IPS-NIHi7 (cell line): Measurements from ENCODE around the gene ENAH.
"Not testable (repeated sequence)": the region's sequence is repeated elsewhere in the genome, so short reads cannot be mapped to it uniquely, and the experiment has no call there.

Experiments
- DNase-seq: peaks from one replicate; pipeline ENCODE4 v3.0.0; 2012; ENCODE audit warnings: mixed read lengths; ENCODE audit errors: extremely low spot score

Gene ENAH

GRCh38 chr1:225674381-225674780, 21.5 kb upstream of the ENAH start:
- no peak for DNase-seq

- DNase-seq = no peak
Observed at GRCh38 chr1:225670806-225671733, 18.1 kb upstream of the ENAH start.

DNA sequence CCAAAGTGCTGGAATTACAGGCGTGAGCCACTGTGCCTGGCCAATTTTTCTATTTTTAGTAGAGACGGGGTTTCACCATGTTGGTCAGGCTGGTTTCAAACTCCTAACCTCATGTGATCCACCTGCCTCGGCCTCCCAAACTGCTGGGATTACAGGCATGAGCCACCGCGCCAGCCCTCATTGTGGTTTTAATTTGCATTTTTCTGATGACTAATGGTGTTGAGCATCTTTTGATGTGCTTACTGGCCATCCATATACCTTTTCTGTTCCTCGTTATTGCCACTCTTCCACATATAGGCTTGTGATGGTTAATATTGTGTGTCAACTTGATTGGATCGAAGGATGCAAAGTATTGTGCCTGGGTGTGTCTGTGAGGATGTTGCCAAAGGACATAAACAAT, 17.4 kb upstream of the ENAH start:
- no peak for DNase-seq

GRCh38 chr1:225668222-225668621, 15.3 kb upstream of the ENAH start:
- no peak for DNase-seq

- no peak for DNase-seq
Observed at GRCh38 chr1:225667362-225667761, 14.4 kb upstream of the ENAH start.

GRCh38 chr1:225666495-225666894, 13.6 kb upstream of the ENAH start:
- no peak for DNase-seq

- no peak for DNase-seq
Observed at GRCh38 chr1:225664762-225665161, 11.8 kb upstream of the ENAH start.

- no peak for DNase-seq
Observed at GRCh38 chr1:225662155-225662554, 9.2 kb upstream of the ENAH start.

- no peak for DNase-seq
Observed at GRCh38 chr1:225660544-225660946, 7.6 kb upstream of the ENAH start.

DNA sequence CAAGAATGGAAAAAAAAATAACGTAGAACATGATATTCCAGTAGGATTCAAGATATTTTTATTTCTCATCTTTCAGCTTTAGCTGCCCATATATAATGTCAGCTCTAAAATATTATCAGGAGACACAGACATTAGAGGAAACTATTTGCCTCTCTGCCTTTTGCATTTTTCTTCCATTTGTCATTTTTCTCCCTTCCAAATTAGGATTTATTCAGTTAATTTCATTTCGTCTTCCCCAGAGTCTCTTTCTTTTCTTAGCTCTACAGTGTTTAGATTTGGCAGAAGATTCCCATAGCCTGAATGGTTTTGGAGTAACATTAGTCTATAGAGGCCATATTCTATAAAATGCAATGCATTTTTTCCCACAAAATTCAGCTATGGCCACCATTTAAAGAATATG, 5.1 kb upstream of the ENAH start:
- no peak for DNase-seq

GRCh38 chr1:225657462-225657989, 4.6 kb upstream of the ENAH start:
- no peak for DNase-seq

DNA sequence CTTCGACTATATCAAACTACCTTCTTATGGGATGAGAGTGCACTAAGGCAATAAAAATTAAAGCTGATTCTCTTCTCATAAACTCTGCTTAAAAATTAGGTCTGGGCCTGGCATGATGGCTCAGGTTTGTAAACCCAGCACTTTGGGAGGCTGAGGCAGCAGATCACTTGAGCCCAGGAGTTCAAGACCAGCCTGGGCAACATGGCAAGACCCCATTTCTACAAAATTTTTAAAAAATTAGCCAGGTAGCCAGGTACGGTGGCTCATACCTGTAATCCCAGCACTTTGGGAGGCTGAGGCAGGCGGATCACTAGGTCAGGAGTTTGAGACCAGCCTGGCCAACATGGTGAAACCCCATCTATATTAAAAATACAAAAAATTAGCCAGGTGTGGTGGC, 3.3 kb upstream of the ENAH start:
- DNase-seq = not testable (repeated sequence)

DNA sequence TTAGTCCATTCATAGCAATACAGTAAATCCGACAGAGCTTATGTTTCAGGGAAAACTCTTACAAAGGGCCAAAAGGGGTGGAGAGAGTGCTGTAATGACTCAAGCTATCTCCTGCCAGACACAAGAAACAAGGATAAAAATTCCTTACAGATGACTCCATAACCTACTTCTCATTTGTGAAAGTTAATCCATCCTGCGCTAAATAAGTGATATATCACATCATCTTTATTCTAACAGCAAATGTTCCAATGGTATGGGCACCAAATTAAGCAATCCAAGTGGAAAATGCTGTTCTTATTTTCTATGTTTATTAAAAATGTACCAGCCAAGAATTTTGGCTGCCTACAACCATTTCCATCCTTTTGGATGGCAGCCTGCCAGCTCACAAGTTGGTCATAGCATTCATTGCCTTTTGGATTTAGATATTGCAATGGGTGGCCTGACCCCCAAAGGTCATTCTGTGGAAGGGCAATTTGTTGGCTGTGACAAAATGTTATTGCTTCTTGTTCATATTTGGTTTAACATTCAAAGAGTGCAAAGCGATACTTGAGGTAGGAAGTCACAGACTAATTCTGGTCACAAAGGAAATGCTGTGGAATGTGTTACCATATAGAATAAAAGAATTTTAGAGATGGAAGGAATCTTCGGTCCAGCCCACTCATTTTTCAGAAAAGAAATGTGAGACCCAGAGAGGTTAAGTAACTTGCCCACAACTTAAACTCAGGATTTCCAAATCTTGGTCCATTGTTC, 2.8 kb upstream of the ENAH start:
- DNase-seq = no peak

- no peak for DNase-seq
Observed at GRCh38 chr1:225654688-225655508, 2.0 kb upstream of the ENAH start.

GRCh38 chr1:225654277-225654597, 1.3 kb upstream of the ENAH start:
- no peak for DNase-seq

GRCh38 chr1:225653463-225654276, 747 bp upstream of the ENAH start:
- peak; percentile 32 for DNase-seq

DNA sequence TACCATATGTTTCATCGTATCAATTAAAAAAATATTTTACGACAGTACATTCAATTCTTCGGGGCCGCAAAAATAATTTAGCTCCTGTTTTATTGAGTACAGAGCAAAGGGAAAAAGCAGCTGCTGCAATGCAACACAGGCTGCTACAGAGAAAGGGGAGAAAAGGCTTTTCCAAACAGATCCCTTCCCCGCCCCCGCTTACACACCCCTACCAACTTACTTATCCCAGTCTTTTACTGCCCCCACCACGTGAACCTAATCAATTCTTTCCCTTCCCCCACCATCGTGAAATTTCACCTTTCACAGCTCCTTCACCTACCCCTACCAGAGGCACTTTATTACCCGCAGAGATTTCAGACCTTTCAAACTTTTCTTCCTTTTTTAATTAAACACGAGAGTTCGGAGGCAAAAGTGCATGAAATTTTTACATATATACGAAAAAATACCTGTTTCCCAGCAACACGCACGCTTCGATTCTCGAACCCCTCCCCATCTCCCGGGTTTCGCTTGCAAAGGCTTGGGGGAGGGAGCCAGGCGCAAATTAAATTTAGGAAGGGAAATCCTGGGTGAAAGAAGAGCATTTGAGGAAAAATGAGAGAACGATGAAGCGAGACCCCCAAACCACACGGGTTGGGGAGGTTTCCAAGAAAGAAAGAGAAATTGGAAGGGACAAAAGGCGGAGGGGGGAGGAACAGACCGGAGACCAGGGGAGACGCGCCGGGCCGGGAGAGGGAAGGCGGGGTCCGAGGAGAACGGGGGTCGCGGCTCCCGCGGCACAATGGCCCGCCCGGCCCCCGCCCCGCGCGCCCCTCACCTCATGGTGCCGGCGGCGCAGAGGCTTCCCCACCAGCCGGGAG, 823 bp downstream of the ENAH start:
- peak; percentile 43 for DNase-seq

DNA sequence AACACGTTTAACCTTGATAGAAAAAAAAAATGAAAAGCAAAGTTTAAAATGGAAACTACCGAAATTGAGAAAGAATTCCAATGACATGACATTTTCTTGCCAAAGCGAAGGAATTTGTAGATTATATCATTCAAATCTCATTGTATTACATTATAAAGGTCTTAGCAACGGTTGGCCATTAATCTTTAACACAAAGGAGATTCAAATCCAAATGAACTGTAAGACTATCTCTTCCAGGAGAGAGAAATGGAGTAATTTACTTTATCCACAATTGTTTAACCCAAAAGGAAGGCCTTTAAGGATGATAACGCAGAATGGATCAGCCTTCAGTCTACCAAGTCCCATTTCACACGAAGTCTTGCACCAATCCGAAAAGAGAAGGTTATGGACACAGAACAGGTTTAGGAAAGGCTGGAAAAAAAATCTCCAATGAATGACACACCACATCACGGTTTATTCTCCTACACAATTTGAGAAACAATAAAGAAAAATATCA, 1.5 kb downstream of the ENAH start:
- DNase-seq = no peak

DNA sequence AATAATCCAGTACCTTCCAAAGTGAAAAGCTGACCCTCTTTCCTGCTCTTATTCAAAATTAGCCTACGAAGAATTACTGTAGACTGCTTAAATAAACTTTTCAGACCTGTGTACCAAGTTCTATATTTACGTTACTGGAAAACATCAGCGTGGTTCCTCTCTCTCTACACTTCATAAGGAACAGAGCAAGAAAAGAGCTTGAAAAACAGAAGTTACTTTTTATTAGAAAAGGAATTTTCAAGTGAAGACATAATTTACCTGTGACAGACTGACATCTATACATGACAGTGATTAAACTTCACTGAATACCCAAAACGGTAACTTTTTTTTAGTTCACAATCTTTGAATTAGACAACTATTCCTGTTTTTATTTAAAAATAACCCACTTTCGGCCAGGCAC, 2.7 kb downstream of the ENAH start:
- no peak for DNase-seq
